ENCODE results near the gene ATRAID. TPM values are rescaled to one million over a fixed set of nuclear protein-coding genes. Genes with fewer than 3 reads are reported as not detected.

ATRAID gene
- total and polyA plus RNA-seq, 10 of the 15 experiments (the other 5 are each of a cell fraction or from before 2014, with no cell fraction given): 65.6 to 180 (median 120) TPM

DNA sequence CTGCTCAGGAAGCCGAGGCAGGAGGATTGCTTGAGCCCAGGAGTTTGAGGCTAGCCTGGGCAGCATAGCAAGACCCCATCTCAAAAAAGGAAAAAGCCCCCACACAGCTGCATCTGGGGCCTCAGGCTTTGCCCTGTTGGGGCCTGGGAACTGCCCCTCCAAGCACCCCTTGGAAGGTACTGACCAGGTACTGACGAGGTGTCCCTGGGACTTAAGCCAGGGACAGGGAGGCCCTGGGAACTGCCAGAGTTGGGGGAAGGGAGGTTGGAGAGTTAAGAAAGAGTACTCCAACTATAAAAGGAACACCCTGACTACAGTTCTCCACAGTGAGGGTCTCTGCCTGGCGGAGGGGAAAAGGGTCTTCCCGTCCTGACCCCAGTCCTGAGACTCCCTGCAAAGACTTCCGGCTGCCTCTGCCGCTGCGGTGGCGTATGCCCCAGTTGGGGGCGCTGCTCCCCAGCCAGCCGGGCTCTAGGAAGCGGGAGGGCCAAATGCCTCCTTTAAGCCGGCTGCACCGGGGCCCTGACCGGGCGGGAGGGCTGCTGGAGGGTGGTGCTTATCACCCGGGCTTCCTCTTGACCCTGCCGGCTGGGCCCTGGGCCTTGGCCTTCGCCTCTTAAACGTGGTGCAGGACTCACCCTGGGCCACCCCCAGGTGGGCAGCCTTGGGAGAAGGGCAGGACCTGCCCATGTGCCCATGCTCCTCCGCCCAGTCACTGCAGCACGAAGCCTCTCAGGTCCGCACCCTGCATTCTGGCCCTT lies 38.2 kb downstream of the ATRAID start (continued):
- no peak for TF ChIP-seq ZNF384 (IDR thresholded peaks at IDR 0.05; ENCODE audit: borderline replicate concordance, low read depth, low read length)
- TF ChIP-seq ZSCAN29 (IDR thresholded peaks at IDR 0.05): no peak
- peak; percentile 59; the same call in 1 of the 2 replicates for TF ChIP-seq SMC3 (IDR thresholded peaks at IDR 0.05; ENCODE audit: borderline replicate concordance, low read length)
- TF ChIP-seq RAD21 (IDR thresholded peaks at IDR 0.05; ENCODE audit: insufficient read depth, low read depth, low read length): peak; percentile 81
- TF ChIP-seq SIN3A (IDR thresholded peaks at IDR 0.05; ENCODE audit: low read depth, low read length): no peak
- TF ChIP-seq SIX5 (IDR thresholded peaks at IDR 0.05; ENCODE audit: low read depth, low read length, severe bottlenecking): no peak
- TF ChIP-seq ASH2L (IDR thresholded peaks at IDR 0.05; ENCODE audit: borderline replicate concordance, low read depth): no peak
- TF ChIP-seq, protein P1, sequence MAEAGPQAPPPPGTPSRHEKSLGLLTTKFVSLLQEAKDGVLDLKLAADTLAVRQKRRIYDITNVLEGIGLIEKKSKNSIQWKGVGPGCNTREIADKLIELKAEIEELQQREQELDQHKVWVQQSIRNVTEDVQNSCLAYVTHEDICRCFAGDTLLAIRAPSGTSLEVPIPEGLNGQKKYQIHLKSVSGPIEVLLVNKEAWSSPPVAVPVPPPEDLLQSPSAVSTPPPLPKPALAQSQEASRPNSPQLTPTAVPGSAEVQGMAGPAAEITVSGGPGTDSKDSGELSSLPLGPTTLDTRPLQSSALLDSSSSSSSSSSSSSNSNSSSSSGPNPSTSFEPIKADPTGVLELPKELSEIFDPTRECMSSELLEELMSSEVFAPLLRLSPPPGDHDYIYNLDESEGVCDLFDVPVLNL (IDR thresholded peaks at IDR 0.05; ENCODE audit: low read depth, low read length): no peak
- peak; percentile 53; the same call in 1 of the 2 replicates for TF ChIP-seq YY1 (IDR thresholded peaks at IDR 0.05; ENCODE audit: low read depth, low read length)
- peak; percentile 57 for TF ChIP-seq RUNX3 (IDR thresholded peaks at IDR 0.05; ENCODE audit: low read length)
- TF ChIP-seq MTA2 (IDR thresholded peaks at IDR 0.05; ENCODE audit: low read depth): no peak
- no peak for TF ChIP-seq EGR1 (IDR thresholded peaks at IDR 0.05; ENCODE audit: borderline replicate concordance in 1 of 2, low read depth in 2 of 2, low read length in 2 of 2)
- TF ChIP-seq, protein P2, sequence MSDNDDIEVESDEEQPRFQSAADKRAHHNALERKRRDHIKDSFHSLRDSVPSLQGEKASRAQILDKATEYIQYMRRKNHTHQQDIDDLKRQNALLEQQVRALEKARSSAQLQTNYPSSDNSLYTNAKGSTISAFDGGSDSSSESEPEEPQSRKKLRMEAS (IDR thresholded peaks at IDR 0.05; ENCODE audit: low read depth, low read length): no peak
- TF ChIP-seq, protein P3, sequence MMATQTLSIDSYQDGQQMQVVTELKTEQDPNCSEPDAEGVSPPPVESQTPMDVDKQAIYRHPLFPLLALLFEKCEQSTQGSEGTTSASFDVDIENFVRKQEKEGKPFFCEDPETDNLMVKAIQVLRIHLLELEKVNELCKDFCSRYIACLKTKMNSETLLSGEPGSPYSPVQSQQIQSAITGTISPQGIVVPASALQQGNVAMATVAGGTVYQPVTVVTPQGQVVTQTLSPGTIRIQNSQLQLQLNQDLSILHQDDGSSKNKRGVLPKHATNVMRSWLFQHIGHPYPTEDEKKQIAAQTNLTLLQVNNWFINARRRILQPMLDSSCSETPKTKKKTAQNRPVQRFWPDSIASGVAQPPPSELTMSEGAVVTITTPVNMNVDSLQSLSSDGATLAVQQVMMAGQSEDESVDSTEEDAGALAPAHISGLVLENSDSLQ (IDR thresholded peaks at IDR 0.05): no peak
- no peak for TF ChIP-seq NFYB (IDR thresholded peaks at IDR 0.05; ENCODE audit: insufficient read depth, low read depth, low read length)
- TF ChIP-seq, protein P4, sequence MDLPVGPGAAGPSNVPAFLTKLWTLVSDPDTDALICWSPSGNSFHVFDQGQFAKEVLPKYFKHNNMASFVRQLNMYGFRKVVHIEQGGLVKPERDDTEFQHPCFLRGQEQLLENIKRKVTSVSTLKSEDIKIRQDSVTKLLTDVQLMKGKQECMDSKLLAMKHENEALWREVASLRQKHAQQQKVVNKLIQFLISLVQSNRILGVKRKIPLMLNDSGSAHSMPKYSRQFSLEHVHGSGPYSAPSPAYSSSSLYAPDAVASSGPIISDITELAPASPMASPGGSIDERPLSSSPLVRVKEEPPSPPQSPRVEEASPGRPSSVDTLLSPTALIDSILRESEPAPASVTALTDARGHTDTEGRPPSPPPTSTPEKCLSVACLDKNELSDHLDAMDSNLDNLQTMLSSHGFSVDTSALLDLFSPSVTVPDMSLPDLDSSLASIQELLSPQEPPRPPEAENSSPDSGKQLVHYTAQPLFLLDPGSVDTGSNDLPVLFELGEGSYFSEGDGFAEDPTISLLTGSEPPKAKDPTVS (IDR thresholded peaks at IDR 0.05; ENCODE audit: low read depth, low read length): no peak
- no peak for TF ChIP-seq RELA (IDR thresholded peaks at IDR 0.05; ENCODE audit: borderline replicate concordance, partially characterized antibody)
- TF ChIP-seq, protein P5, sequence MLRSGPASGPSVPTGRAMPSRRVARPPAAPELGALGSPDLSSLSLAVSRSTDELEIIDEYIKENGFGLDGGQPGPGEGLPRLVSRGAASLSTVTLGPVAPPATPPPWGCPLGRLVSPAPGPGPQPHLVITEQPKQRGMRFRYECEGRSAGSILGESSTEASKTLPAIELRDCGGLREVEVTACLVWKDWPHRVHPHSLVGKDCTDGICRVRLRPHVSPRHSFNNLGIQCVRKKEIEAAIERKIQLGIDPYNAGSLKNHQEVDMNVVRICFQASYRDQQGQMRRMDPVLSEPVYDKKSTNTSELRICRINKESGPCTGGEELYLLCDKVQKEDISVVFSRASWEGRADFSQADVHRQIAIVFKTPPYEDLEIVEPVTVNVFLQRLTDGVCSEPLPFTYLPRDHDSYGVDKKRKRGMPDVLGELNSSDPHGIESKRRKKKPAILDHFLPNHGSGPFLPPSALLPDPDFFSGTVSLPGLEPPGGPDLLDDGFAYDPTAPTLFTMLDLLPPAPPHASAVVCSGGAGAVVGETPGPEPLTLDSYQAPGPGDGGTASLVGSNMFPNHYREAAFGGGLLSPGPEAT (IDR thresholded peaks at IDR 0.05; ENCODE audit: low read depth): no peak
- no peak for TF ChIP-seq RAD51 (IDR thresholded peaks at IDR 0.05)
- TF ChIP-seq RBBP5 (conservative IDR thresholded peaks at IDR 0.05): no peak
- TF ChIP-seq, protein P6, sequence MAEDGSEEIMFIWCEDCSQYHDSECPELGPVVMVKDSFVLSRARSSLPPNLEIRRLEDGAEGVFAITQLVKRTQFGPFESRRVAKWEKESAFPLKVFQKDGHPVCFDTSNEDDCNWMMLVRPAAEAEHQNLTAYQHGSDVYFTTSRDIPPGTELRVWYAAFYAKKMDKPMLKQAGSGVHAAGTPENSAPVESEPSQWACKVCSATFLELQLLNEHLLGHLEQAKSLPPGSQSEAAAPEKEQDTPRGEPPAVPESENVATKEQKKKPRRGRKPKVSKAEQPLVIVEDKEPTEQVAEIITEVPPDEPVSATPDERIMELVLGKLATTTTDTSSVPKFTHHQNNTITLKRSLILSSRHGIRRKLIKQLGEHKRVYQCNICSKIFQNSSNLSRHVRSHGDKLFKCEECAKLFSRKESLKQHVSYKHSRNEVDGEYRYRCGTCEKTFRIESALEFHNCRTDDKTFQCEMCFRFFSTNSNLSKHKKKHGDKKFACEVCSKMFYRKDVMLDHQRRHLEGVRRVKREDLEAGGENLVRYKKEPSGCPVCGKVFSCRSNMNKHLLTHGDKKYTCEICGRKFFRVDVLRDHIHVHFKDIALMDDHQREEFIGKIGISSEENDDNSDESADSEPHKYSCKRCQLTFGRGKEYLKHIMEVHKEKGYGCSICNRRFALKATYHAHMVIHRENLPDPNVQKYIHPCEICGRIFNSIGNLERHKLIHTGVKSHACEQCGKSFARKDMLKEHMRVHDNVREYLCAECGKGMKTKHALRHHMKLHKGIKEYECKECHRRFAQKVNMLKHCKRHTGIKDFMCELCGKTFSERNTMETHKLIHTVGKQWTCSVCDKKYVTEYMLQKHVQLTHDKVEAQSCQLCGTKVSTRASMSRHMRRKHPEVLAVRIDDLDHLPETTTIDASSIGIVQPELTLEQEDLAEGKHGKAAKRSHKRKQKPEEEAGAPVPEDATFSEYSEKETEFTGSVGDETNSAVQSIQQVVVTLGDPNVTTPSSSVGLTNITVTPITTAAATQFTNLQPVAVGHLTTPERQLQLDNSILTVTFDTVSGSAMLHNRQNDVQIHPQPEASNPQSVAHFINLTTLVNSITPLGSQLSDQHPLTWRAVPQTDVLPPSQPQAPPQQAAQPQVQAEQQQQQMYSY (CRISPR knock-in tag; IDR thresholded peaks at IDR 0.05): no peak

Data from GM12878 (cell line).